GM23248 (cell line): ENCODE results near the gene YES1. TPM values are rescaled to one million over a fixed set of nuclear protein-coding genes. Genes with fewer than 3 reads are reported as not detected.

ENCODE experiments used
- DNase-seq: peaks from one replicate; pipeline ENCODE4 v3.0.0-alpha.2; 2015
- H2AFZ ChIP-seq: fragments of 200-600 bp; sonication (generic); 2 replicates; pipeline ENCODE4 v1.6.1; 2016; ENCODE audit warnings: antibody characterized with exemption
- H3F3A ChIP-seq: fragments of 200-600 bp; sonication (generic); 2 replicates; pipeline ENCODE4 v1.6.1; 2016; ENCODE audit warnings: mild to moderate bottlenecking, antibody characterized with exemption, mixed run types; ENCODE audit not compliant: insufficient read depth
- H3K27ac ChIP-seq: fragments of 200-600 bp; sonication (generic); 2 replicates; pipeline ENCODE4 v1.5.1; 2016; ENCODE audit warnings: mild to moderate bottlenecking
- H3K27me3 ChIP-seq: fragments of 200-600 bp; sonication (generic); replicated peaks from 2 replicates; pipeline ENCODE4 v1.6.1; 2016; ENCODE audit warnings: mild to moderate bottlenecking; ENCODE audit not compliant: insufficient read depth
- H3K36me3 ChIP-seq: fragments of 200-600 bp; sonication (generic); 2 replicates; pipeline ENCODE4 v1.6.1; 2016; ENCODE audit warnings: low read depth, mild to moderate bottlenecking
- H3K4me1 ChIP-seq: fragments of 200-600 bp; sonication (generic); 2 replicates; pipeline ENCODE4 v1.6.1; 2016; ENCODE audit warnings: mild to moderate bottlenecking; ENCODE audit not compliant: insufficient read depth
- H3K4me2 ChIP-seq: fragments of 200-600 bp; sonication (generic); one replicate; pipeline ENCODE4 v1.6.1; 2016; ENCODE audit warnings: mild to moderate bottlenecking; ENCODE audit not compliant: unreplicated experiment
- H3K4me3 ChIP-seq: fragments of 200-600 bp; sonication (generic); 2 replicates; pipeline ENCODE4 v1.5.1; 2016; ENCODE audit warnings: mild to moderate bottlenecking
- H3K79me2 ChIP-seq: fragments of 200-600 bp; sonication (generic); 2 replicates; pipeline ENCODE4 v1.6.1; 2016; ENCODE audit warnings: mild to moderate bottlenecking; ENCODE audit not compliant: insufficient read depth
- H3K9ac ChIP-seq: fragments of 200-600 bp; sonication (generic); 2 replicates; pipeline ENCODE4 v1.6.1; 2016; ENCODE audit warnings: mild to moderate bottlenecking
- H3K9me2 ChIP-seq: fragments of 200-600 bp; sonication (generic); 2 replicates; pipeline ENCODE4 v1.6.1; 2016; ENCODE audit warnings: mixed run types, mild to moderate bottlenecking, moderate library complexity; ENCODE audit not compliant: insufficient read depth
- H3K9me3 ChIP-seq: fragments of 200-600 bp; sonication (generic); one replicate; pipeline ENCODE4 v1.6.1; 2017; ENCODE audit warnings: low read depth
- H4K20me1 ChIP-seq: fragments of 200-600 bp; sonication (generic); 2 replicates; pipeline ENCODE4 v1.6.0; 2016; ENCODE audit not compliant: insufficient read depth
- EZH2 ChIP-seq: fragments of 200-600 bp; sonication (generic); IDR thresholded peaks from 2 replicates; pipeline ENCODE4 v1.6.1; 2018; ENCODE audit warnings: antibody characterized with exemption, mild to moderate bottlenecking; ENCODE audit not compliant: insufficient read depth, poor library complexity, severe bottlenecking
- EZH2phosphoT487 ChIP-seq: fragments of 200-600 bp; sonication (generic); IDR thresholded peaks from 2 replicates; pipeline ENCODE4 v1.6.1; 2018; ENCODE audit warnings: antibody characterized with exemption, moderate library complexity, mild to moderate bottlenecking, low read depth; ENCODE audit not compliant: insufficient read depth
- WGBS, 2 experiments: methylation state at CpG; one replicate each; pipeline ENCODE4 v1.1.6; 2015 to 2017; ENCODE audit warnings: low lambda C conversion rate in 2 of 2, low coverage in 1 of 2; ENCODE audit errors: missing lambda C conversion rate in 2 of 2; 5-methylcytosine and 5-hydroxymethylcytosine counted together
- in situ Hi-C: fragments of 300-500 bp; cut with MboI; formaldehyde crosslinking; loops from 2 replicates; pipeline ENCODE4 v1.15.0; 2020
- polyA plus RNA-seq: library from polyadenylated mRNA; unstranded; fragments of >200 nt; fragmentation: Nextera tagmentation; extraction: Ambion mirVana; gene quantifications from 2 replicates; pipeline ENCODE4 v1.2.1, GENCODE V29; 2016
- total RNA-seq: library from RNA; depleted of rRNA; stranded (reverse); fragments of >200 nt; shearing (Covaris generic); gene quantifications from 2 replicates; pipeline ENCODE4 v1.2.3, GENCODE V29; 2014

The YES1 gene
- total and polyA plus RNA-seq, 2 experiments from 2014 or later: 23.6 to 89.9 TPM

DNA sequence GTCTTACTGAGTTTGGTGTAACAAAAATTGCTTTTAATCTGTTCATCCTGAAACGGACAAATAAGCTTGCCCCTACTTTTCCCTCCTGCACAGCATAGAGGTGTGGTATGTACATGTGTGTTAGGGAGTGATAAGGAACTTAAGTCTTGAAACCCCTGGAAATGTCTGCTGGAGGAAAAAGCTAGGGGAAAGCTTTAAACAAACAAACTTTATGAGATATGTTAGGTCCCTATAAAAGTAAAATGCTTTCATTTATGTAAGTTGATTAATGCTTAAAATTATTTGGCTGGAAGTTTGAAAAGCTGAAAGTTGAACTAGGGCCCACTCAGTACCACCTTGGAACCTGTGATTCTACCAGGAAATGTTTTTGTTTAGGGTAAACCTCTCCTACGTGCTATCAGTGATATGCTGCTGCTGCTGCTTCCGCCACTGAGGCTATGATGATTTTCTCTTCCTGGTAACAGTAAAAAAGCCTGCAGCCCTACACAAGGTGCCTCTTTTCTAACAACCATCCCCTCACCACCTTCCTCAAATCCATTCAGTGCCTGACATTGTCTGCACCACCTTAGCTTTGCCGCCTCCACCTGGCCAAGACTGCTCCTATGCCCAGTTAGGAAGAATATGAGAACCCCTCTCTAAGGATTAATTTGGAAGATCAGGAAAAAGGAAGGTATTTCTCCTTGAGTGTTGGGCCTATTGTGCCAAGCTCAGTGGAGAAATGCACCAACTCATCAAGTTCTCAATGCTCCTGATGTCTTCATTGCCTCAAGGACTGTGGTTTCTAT is 2.5 kb upstream of the YES1 start:
- Histone ChIP-seq H2AFZ (no peak overlapping the region), H3K9me3 (no peaks in the 10 kb centered on the region), H3K4me1 (peaks cover 15% of the 10 kb centered on the region; the same call in 1 of the 2 replicates), H3K79me2 (peaks cover 23% of the 10 kb centered on the region), H3F3A (peaks cover 12% of the 10 kb centered on the region), H3K4me3 (no peak overlapping the region), H3K36me3 (no peaks in the 10 kb centered on the region), H3K27ac (no peak overlapping the region), H3K27me3 (no peaks in the 10 kb centered on the region), H3K4me2 (no peak overlapping the region), H3K9ac (no peak overlapping the region), H4K20me1 (no peaks in the 10 kb centered on the region), H3K9me2 (no peaks in the 10 kb centered on the region)
- in situ Hi-C loops: no loop called here
- no peak for DNase-seq
- no peak for TF ChIP-seq EZH2
- TF ChIP-seq EZH2phosphoT487: no peak
- 81 to 82% methylated on average over 4 of the region's 4 CpGs for WGBS, 2 experiments

DNA sequence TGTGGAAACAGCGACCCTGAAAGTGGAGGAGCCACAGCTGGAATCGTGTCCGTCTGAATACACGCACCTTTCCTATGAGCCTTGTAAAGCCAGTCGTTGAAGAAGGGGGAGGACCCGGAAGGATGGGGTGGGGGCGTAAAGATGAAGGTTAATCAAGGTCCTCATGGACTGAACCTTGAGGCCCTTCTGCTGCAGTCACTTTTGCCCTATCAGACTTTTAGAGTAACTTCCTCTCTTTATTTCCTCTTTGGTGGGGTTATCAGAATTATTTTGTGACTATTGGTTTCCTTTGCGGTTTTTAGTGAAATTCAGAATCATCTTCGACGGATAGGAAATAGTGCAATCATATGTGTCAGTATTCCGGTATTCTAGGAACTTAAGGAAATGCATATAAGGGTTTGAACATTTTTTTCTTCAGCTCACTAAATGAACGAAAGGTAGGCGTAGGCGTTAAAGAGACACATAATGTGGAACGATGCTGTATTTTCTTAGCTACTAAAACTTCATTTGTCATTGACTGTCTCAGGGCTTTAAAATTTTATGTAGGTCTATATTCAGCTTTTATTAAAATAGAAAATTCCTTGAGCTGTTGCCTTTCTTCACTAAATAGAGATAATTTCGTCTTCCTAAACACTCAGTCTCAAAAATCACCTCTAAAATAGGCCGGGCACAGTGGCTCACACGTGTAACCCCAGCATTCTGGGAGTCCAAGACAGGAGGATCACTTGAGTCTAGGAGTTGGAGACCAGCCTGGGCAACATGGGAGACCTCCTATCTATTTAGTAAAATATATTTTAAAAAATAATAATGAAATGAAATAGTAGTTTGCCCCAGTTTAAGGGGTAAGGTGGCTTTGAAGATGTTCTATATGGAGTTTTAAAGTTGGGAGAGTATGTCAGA is 1.4 kb upstream of the YES1 start:
- TF ChIP-seq EZH2: no peak
- TF ChIP-seq EZH2phosphoT487: no peak
- Histone ChIP-seq H3K79me2 (peaks cover 34% of the 10 kb centered on the region), H3K9ac (peak overlapping the region; percentile 95), H3K4me1 (peaks cover 21% of the 10 kb centered on the region), H3K9me2 (no peaks in the 10 kb centered on the region), H3K27ac (peak overlapping the region; percentile 96), H2AFZ (peak overlapping the region; percentile 87), H3K4me3 (peak overlapping the region; percentile 94), H3F3A (peaks cover 18% of the 10 kb centered on the region), H3K4me2 (peak overlapping the region; percentile 75), H3K36me3 (no peaks in the 10 kb centered on the region), H3K27me3 (no peaks in the 10 kb centered on the region), H3K9me3 (no peaks in the 10 kb centered on the region), H4K20me1 (0 out of 2 replicates have a peak, but pooled peaks cover 10% of the 10 kb centered on the region)
- no peak for DNase-seq
- WGBS, 2 experiments: 56 to 57% methylated on average over 18 of the region's 18 CpGs
- in situ Hi-C loops: no loop called here

DNA sequence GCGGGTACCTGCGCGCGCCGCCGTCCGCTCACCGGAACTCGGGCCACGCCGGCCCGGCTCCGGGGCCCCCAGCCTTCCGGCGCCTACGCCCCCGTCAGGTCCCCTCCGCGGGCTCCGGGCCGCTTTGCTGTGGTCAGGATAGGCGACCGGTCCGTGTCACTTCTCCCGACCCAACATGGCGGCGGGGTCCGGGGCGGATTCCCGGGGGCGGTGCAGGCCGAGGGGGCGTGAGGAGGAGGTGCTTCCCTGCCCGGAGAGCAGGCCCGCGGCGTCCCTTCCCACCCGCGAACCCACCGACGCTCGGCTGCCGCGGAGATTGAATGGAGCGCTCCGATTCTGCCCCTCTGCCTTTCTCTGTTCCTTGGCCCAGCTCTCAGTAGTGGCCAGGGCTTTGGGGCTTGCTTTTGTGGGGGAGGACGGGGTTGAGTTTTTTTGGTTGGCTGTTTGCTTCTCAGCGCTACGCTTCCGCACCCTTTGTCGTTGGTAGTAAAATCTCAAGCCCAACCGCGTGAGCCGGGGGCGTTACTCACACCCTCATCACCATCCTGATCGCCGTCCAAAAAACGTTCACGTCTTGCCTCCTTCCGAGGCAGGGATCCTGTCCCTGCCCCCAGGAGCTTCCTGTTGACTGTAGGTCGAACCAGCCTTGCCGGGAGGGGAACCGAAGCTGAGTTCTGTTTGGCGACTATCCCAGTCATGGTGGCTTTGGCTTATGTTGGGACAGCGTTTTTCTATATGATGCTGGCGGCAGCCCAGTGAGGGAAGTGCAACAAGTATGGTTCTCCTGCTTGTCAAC is 532 bp upstream of the YES1 start:
- Histone ChIP-seq H3K27ac (peak overlapping the region; percentile 96), H3K4me3 (peak overlapping the region; percentile 94), H3K9ac (peak overlapping the region; percentile 95), H3K36me3 (no peaks in the 10 kb centered on the region), H4K20me1 (peaks cover 11% of the 10 kb centered on the region; the same call in 1 of the 2 replicates), H3K79me2 (peaks cover 42% of the 10 kb centered on the region), H2AFZ (peak overlapping the region; percentile 87), H3K9me2 (no peaks in the 10 kb centered on the region), H3K9me3 (no peaks in the 10 kb centered on the region), H3K4me1 (peaks cover 27% of the 10 kb centered on the region), H3F3A (peaks cover 27% of the 10 kb centered on the region), H3K4me2 (peak overlapping the region; percentile 75), H3K27me3 (no peaks in the 10 kb centered on the region)
- no peak for TF ChIP-seq EZH2
- TF ChIP-seq EZH2phosphoT487: no peak
- peak; percentile 95 for DNase-seq
- 1 to 2% methylated on average over 38 to 63 of the region's 66 CpGs for WGBS, 2 experiments
- in situ Hi-C loops: no loop called here
